DMS 273 (cell line): ENCODE data around the gene STRAP.

ENCODE experiments used
- DNase-seq: peaks from one replicate; lab custom pipeline; 2025; ENCODE audit not compliant: unreplicated experiment; lab: John Stamatoyannopoulos, UW

The STRAP gene

GRCh38 chr12:15882118-15882971 is at the start of gene STRAP:
TSS of gene STRAP (plus strand) at chr12:15882387. CDS start at chr12:15882708, 321 bp downstream.
- peak; percentile 96 for DNase-seq

GRCh38 chr12:15834575-15834974 is 47.6 kb upstream of the STRAP start:
- DNase-seq: no peak

- no peak for DNase-seq
Observed at GRCh38 chr12:15837141-15837790, 44.9 kb upstream of the STRAP start.

- no peak for DNase-seq
Observed at GRCh38 chr12:15839041-15839440, 43.1 kb upstream of the STRAP start.

- DNase-seq: no peak
Observed at GRCh38 chr12:15839682-15840081, 42.5 kb upstream of the STRAP start.

GRCh38 chr12:15842108-15842507 is 40.1 kb upstream of the STRAP start:
- DNase-seq: no peak

DNA sequence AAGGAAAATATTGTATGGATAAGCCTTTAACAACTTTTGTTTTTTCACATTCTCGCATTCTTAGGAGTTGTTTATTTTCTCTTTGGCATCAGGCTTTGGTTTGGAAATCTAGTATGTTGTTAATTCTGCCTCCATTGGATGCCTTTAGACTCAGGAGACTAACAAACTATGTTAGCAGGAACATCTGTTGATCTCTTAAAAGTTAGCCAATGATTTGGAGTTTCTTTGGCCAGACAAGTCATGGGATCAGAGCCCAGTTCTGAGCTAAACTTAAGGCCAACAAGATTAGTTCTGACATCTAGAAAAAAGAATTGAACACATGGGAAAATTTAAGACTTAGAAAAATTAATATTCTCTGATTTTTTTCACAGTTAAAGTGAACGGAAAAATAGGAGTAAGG is 35.3 kb upstream of the STRAP start:
- no peak for DNase-seq

DNA sequence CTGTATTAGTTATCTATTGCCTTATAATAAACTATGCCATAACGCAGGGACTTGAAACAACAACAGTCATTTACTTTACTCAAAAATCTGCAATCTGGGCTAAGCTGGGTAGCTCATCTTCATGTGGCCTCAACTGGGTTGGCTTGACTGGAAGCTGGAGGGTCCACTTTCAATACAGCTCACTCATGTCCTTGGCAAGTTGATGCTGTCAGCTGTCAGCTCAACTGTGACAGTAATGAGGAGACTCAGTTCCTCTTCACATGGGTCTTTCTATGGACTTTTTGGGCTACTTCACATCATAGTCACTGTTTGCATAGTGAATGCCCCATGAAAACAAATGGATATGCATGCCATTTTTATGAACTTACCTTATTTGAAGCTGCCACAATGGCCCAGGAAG is 33.6 kb upstream of the STRAP start:
- no peak for DNase-seq

GRCh38 chr12:15851045-15851620 is 31.1 kb upstream of the STRAP start:
- no peak for DNase-seq

GRCh38 chr12:15851919-15852318 is 30.3 kb upstream of the STRAP start:
- no peak for DNase-seq

DNA sequence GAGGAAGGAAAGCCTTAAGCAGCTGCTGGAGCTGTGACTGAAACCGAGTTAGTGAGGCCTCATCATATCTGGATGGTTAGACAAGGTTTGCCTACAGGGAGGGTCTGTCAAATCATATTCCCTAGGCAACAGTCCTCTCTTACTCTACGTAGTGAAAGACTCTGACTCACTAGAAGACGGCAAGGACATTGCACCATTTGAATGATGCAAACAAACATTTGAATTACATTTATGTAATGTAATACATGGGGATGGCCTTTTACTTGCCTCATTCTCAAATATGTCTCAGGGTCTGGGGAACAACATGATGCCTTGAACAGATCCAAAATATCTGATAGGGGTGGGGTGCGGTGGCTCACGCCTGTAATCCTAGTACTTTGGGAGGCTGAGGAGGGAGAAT is 29.8 kb upstream of the STRAP start:
- DNase-seq: no peak

DNA sequence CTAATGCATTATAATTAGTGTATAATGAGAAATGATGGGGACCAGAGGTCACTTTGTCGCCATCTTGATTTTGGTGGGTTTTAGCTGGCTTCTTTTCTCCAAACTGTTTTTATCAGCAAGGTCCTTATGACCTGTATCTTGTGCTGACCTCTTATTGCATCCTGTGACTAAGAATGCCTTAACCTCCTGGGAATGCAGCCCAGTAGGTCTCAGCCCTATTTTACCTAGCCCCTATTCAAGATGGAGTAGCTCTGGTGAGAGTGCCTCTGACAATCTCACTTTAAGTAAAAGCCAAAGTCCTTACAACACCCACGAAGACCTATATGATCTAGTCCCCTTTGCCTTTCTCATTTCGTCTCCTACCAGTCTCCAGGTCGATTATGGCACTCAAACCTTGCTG is 28.3 kb upstream of the STRAP start:
- DNase-seq: no peak

DNA sequence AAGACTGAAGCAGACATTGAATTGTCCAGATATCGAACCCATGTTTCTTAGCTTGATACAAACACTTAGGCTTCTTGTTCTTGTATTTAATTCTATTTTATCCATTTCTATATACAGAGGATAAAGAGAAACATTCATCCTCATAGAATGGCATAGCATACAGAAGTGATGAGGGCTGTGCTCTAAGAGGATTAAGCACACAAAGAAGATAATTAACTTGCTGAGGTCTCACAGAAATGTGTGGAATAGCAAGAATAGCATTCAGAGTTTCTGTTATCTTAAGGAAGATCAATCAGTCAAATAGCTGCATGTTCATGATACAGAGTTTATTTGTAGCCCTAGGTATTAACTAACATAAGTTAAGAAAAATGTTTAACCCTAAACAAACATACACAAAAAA is 27.3 kb upstream of the STRAP start:
- DNase-seq: no peak

GRCh38 chr12:15855646-15856045 is 26.5 kb upstream of the STRAP start:
- no peak for DNase-seq

DNA sequence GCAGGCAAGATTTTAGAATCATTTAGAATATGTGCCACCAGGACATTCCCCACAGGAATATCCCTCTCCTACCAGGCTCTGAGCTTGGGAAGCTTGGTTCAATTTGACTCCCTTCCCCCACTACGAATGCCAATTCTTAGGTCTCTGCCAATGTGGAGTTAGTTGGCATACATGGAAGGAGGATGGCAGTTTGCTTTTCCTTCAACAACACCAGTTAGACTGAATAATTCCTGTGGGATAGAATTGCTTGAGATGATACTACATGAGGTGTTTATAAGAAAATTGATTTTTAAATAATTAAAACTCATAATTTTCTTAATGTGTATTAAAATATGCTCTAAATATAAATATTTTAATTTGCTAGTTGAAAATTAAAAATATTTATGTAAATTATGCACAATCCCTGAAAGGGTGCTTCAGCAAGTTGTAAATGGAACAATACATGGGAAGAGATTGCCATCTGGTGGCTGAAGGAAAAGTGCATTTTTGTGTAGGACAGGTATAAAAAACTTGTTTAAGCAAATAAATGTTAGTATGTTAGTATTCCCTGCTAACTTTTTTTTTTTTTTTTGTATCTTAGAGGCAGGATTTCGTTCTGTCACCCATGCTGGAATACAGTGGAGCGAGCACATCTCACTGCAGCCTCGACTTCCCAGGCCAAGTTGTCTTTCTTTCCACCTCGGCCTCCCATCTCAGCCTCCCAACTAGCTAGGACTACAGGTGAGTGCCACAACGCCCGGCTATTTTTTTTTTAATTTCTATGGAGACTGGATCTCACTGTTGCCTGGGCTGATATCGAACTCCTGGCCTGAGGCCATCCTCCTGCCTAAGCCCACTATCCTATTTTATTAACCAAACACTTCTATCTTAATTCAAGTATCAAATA is 25.8 kb upstream of the STRAP start:
- DNase-seq: peak; percentile 71

DNA sequence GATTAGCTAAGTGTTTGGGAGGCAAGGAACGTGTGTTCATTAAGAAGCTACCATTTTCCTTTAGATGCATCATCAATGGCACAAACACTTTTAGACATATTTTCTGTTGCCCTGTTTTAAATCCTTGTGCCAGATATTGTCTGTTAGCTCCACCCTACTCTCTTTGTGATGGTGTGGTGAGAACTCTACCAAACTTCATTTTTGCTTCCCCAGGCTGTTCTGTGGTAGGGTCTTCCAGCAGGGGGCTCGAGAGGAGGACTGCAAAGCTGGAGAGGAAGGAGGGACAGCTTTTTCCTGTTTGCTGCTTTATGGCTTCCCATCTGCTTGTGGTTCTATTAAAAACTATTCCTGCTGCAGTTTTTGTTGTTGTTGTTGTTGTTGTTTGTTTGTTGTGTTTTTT is 23.8 kb upstream of the STRAP start:
- peak; percentile 5 for DNase-seq

DNA sequence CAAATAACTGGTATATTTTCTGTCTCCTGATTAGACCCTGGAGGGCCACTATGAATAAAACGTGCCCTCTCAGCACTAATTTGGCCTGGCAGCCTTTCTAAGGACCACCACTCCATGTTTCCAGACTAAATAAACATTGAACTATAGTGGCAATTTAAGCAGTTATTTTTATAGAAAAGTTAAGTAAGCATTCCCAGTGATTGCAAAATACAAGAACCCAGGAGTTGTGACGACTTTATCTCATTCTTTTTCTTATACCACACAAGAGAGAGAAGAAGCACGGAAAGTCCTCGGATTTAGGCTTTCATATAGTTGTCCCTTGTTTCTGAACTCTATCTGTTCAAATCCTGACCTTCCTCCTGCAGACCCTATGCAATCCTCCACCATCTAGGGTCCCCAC is 23.1 kb upstream of the STRAP start:
- DNase-seq: no peak

DNA sequence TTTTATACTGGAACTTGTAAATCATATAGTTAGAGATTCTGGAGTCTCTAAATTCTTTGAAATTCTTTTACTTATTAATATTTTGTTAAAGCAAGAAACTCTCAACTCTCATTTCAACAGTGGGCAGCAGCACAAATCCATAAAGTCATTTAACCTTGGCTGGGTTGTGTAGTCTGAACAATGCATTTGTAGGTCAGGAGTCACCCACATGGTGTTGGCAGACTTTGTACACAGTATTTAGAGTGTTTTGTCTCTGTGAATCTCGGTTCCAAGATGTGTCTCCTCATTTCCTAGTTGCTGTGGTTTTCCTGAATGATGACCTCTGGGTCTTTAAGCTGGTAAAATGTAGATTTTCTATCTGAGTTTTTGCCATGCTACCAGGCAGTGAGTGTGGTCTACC is 20.8 kb upstream of the STRAP start:
- DNase-seq: no peak

DNA sequence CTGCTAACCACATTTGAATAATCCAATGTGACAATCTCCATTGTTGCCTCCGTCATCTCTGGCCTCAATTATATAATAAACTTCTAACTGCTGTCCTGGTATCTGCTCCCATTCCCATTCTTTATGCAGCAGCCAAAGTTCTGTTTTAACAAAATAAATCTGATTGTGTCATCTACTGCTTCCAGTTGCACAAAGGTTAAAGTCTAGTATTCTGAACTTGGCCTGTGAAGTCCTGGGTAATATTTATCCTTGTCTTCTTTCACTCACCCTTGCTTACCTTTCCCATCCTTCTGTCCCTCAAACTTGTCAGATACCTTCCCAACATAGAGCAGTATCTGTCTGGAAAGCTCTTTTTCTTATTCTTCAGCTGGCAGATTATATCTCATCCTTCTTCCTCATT is 19.3 kb upstream of the STRAP start:
- no peak for DNase-seq

DNA sequence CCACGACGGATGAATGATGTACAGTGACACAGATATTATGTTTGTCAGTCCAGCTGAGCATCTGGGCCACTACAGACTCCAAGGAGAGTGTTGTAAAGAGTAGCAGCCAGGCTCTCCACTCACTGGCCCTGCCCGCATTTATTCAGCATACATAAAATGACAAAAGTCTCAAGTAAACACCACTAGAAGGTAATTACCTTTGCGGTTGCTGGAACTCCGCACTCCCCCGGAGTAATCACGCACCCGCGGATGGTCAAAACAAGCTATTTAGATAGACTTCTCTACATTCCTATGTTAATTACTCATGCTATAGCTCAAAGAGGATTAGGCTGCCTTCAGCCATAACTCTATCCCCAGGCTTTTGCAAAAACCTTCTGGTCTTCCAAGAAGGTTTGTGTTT is 18.8 kb upstream of the STRAP start:
- DNase-seq: no peak

DNA sequence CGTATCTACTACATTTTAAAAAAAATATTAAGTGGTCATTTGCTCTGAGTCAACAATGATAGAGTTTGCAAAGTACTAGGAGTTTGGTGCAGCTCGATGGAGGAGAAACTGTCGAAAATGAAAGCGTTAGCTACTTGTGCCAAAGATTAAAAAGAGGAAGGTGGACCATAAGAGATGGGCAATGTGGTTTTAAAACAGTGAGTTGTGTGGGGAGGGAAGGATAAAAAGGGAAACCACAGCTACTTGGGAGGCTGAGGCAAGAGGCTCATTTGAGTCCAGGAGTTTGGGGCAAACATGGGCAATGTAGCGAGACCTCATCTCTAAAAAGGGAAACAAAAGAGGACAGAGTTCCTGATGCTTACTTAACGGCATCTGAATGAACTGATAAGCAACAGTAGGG is 18.2 kb upstream of the STRAP start:
- no peak for DNase-seq
